Stimulated activated CD8-positive, alpha-beta memory T cell treated with anti-CD3 and anti-CD28 coated beads, Interleukin-4, amount 100 ng/mL, for 48 hours (primary cell): ENCODE measurements around the gene AMMECR1L.
"Not testable (repeated sequence)": the region's sequence is repeated elsewhere in the genome, so short reads cannot be mapped to it uniquely, and the experiment has no call there.

Source experiments
- DNase-seq: peaks from one replicate; pipeline ENCODE4 v3.0.0-alpha.2; 2020

The AMMECR1L gene

DNA sequence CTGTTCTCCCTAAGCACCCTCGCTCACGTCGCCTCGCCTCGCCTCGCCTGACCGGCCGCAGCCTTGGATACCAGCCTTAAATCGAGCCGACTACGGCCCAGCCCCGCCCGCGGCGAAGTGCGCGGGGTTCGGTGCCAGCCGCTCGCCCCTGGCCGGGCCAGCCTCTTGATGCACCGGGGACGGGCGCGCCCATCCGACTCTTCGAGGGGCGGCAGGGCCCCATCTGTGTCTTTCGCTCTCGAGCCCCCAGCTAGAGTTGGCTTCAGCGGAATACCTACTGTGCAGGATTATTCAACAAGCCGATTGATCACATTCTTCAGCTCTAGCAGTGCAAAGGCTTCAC, 808 bp upstream of the AMMECR1L start:
- not testable (repeated sequence) for DNase-seq

DNA sequence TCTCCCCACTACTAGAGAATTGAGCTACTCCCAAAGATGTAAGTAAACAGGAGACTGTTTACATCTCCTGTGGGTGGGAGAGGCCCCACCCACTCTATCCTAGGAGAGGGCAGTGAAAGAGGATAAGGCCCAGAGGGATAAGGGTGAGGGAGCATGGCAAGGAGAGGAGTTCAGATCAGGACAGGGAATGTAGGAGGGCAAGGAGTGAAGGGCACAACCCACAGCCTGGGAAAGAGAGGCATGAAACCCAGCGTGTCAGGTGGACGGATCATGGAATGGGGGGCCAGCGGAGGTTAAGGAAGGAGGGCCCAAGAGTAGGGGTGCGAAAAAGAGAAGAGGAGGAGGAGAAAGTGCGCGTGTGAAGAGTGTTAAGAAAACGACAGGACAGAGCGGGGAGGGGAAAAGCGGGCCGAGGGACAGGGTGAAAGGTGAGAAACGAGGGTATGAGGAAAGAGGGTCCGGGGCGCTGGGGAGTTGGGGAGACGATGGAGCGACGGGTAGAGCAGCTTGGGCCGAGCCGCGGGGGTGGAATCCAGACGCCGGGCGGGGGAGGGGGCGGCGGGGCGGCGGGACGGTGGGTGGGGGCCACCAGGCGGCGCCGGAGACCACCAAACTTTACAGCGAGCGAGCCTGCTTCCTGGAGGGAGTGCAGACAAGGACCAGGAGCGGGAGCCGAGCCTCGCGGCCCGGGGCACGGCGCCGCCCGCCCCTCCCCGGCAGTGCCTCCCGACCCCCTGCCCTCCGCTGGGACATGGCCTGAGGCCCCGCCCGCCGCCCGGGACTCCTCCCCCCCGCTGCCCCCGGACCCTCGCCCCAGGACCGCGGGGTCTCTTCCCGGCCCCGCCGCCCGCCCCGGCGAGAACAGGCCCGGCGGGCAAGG, 655 bp downstream of the AMMECR1L start:
- peak; percentile 56 for DNase-seq

DNA sequence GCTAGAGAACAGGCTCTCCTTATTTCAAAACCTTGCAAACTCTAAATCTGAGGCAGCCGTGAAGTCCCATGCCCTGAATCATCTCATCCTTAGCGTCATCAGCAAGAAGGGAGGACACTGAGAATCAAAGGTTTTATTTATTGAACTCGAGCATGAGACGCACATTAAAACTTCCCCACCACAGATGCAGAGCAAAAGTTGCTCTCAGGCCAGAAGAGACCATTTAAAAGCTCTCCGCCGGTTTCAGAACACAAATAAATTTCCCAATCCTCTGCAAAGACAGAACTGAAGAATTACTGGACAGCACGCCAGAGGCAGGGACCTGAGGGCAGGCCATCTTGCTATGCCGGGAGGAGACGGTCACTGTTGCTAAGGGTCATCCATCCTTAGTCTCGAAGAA, 1.3 kb downstream of the AMMECR1L start:
- DNase-seq, result no peak

DNA sequence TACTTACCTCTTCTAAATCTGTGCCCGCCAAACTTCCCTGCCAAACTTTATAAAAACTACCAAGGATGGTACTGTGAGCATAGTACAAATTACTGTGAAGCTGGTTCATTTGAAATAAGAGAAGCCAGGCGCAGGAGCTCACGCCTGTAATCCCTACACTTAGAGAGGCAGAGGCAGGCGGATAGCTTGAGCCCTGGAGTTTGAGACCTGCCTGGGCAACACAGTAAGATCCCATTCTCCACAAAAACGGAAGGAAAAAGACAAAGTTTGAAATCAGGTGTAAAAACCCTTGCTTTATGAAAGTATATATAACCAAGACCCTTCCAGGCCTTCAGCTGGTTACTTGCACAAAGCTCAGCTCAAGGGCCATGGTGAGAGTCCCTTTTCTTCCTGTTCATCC, 5.9 kb downstream of the AMMECR1L start:
- DNase-seq, result no peak

DNA sequence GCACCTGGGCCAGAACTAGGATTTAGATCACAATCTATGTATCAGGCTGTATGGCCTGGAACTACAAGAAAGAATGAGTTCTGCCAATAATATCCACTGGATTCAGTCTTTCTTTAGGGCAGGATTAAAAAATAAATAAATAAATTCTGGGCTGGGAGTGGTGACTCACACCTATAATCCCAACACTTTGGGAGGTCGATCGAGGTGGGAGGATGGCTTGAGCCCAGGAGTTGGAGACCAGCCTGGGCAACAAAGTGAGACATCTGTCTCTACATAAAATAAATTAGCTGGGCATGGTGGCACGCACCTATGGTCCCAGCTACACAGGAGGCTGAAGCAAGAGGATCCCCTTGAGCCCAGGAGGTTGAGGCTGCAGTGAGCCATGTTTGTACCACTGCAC, 8.1 kb downstream of the AMMECR1L start:
- DNase-seq, result no peak

DNA sequence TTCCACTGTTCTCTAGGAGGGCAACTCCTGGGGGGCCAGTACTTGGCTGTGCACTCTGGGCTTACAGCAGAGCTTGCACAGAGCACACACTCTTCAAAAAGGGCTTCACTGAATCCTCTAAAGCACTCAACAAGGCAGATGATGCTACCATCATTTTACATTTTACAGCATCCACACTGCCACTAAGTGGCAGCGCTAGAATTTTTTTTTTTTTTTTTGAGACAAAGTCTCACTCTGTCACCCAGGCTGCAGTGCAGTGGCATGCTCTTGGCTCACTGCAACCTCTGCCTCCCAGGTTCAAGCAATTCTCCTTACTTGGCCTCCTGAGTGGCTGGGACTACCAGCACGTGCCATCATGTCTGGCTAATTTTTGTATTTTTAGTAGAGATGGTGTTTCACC, 8.6 kb downstream of the AMMECR1L start:
- DNase-seq, result no peak

DNA sequence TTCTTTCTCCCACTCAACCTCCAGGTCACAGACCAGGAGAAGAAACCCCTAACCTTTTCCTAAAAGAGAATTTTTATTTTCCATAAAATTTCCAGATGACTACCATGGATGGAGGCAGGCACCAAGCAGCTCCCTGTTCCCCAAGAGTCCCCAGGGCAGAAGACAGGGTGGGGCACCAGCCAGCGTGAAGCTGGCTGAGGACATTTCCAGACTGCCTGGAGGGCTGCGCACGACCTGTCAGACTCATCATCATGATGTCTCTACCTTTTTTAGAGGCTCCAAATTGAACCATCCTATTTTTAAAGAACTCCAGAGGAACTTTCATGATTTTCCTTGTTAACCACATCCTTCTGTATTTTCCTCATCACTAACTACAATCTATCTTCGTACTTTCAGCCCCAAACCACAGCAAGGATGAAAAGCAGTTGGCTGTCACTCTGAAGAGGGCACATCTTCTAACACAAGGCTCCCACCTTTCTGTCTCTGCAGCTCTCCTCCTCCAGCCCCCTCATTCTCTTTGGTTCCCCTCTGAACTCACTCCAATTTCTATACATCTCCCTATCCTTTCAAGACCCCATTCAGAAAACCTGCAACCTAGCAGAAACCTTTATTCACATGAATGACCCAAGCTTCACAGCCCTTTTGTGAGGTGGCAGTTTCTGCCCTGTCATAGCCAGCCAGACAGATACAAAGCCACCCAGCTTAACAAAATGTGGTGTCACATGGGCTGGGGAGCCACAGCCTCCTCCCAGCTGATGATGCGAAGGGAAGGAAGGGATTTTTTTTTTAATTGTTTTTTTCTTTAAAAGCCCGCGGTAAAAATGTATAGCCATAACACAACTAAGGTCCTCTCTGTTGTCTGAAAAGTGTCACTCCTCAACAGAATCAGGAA, 11.1 kb downstream of the AMMECR1L start:
- no peak for DNase-seq

DNA sequence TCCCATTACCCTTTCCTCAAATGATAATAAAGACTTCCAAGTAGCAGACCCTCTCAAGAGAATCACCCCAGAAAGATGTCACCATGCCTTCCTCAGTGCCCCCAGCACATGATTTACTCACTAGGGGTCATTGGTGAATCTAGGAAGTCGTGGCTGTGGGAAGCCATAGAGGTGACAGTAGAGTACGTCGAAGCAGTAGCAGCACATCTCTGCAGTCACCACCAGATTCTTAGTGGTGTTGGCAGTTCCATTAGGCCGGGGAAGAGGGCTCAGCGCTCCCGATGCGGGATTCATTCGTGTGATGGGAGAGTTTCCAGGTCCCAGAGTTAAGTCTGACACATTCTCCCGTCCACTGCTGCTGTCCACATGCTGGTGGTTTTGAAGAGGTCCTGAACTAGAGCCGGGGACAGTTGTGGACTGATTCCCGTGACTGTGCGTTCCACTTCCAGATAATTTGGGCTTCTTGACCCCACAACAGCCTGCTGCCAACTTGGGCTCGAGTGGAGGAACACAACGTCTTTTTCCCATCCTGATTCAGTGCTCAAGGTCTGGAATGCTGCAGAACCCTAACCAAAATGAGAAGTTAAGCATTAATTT, 12.0 kb downstream of the AMMECR1L start:
- no peak for DNase-seq

DNA sequence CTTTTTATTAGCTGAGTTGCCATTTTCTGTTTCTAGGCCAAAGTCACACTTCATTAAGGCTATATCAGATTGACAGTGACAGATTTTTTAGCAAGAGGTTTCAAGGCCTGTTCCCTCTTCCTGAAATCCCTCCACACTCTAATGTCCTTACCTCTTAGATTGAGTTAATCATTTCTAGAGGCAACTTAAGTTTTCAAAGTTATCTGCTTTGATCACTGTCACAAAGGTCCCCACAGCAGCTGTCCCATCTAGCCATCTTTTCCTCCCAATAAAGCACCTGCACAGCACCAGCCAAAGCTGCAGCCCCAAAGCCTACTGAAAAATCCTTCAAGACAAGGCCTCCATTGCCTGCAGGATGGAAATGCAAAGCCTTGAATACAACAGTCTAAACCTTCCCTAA, 13.4 kb downstream of the AMMECR1L start:
- DNase-seq, result no peak

DNA sequence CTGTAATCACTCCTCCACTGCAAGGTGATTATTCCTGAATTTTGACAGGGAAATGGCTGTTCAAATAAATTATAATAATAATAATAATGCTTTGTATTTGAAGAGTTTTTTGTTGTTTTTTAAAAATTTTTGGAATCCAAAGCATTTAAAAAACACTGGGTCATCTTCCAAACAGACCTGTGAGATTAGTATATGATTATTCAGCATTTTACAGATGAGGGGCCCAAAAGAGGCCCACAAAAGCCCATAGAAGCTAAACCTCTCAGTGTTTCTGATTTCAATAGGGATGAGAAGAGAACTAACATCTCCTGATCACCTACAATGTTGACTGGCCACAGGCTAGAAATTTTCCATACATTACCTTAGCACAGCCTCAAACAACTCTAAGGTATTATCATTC, 19.8 kb downstream of the AMMECR1L start:
- DNase-seq, result no peak

DNA sequence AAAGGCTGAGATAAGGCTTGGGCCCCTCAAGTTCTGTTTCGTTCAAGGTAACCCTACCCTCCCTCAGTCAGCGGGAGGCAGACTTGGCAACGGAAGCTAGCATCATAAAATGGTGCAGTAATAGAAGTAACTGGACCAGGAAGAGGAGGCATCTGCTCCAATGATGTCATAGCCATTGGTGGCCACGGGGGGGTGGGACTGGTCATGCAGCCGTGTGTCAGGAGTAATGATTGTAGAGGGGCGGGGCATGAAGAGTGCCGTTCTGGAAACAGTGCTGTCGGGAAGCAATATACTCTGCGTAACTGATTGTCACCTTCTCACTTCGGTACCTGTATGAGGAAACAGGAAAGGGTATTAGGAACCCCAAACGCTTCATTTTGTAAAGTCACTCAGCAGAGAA, 20.9 kb downstream of the AMMECR1L start:
- DNase-seq, result no peak

DNA sequence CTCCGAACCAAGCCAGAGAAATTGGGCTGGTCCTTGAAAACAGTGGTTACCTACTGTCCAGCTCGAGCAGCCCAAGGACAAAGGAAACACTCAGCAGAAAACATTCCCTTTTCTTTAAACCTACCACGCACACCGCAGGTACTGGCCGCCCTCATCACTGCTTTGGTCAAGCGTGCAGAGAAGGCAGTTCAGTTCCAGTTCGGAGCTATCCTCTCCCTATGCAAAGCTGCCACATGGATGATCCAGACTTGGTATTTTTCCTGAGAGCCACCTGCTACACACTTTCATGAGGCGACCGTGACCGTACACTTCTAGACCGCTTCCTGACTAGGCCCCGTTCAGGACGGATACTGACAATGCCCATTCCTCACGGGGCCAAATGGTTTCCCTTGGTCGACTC, 23.5 kb downstream of the AMMECR1L start:
- no peak for DNase-seq

DNA sequence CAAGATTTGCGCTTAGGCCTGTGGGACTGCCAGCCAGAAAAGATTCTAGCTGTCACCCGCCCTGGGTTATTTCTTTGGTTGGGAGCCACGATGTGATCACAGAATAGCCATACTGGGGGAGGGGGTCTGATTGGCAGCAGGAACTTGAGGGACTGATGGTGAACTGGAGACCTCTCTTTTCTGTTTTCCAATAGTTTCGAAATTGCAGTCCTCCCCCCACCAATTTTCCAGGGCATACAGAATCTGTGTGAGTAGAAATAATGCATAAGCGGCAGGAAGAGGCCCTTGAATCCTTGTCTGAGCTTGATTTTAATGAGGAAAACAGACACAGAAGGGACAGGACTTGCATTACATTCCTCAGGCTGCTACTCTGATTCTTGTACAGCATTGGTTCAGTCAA, 25.6 kb downstream of the AMMECR1L start:
- no peak for DNase-seq

DNA sequence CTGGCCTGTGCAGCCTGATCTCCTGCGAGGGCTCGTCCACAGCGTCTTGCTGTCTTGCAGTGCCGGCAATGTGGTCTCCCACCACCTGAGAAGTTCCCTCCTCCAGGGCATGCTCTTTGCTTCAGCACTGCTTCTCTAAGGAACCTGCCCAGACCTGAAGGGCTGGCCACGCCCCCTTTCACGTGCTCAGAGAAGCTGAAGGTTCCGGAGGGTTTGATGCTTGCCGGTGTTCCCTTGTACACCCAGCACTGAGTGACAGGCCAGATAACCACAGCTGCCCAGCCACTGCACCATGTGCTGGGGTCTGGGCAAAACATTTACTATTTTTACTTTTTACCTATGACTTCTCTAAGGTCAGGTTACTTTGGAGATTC, 26.1 kb downstream of the AMMECR1L start:
- DNase-seq, result peak; percentile 69

DNA sequence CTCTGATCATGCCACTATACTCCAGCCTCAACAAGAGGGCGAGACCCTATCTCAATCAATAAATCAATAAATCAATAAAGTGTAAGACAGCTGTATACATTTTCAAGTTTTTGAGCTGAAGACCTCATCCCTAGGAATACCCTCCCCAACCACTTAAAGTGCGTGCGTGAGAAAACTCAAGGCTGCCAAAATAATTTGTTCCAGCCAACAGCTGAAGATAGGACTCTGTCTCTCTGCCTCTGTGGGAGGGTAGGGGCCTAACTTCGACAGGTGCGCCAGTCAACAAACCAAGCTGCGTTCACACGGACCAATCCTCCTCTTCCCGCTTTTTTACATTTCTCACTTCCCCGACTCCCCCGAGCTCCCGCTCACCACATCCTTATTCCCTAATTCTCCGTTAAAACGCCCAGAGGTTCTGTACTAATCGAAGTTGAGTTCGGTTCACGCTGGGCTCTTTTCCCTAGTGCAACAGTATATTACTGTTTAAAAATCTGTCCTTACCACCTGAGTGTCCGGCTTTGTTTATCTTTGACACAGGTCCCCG, 28.4 kb downstream of the AMMECR1L start:
- DNase-seq, result peak; percentile 43

DNA sequence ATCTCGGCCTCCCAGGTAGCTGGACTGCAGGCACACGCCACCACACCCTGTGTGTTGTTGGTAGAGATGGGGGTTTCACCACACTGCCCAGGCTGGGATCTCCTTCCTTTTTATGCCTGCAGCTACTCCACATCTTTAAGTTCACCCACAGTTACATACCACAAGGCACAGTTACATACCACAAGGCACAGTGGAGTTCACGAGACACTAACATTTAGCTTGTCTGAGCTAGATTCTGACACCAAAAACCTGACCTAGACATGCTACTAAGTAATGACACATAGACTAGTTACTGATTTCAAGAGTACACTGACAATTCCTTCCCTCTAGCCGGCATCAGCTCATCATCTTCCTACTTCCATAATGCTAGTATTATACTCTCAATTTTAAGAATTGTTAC, 32.1 kb downstream of the AMMECR1L start:
- no peak for DNase-seq

DNA sequence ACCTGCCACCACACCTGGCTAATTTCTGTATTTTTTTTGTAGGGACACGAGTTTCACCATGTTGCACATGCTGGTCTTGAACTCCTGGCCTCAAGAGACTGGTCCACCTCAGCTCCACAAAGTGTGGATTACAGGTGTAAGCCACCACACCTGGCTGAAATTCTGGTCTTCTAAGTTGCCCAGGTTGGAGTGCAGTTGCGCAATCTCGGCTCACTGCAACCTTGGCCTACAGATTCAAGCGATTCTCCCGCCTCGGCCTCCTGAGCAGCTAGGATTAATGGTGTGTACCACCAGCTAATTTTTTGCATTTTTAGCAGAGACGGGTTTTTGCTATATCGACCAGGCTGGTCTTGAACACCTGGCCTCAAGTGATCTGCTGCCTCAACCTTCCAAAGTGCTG, 33.4 kb downstream of the AMMECR1L start:
- DNase-seq, result no peak

DNA sequence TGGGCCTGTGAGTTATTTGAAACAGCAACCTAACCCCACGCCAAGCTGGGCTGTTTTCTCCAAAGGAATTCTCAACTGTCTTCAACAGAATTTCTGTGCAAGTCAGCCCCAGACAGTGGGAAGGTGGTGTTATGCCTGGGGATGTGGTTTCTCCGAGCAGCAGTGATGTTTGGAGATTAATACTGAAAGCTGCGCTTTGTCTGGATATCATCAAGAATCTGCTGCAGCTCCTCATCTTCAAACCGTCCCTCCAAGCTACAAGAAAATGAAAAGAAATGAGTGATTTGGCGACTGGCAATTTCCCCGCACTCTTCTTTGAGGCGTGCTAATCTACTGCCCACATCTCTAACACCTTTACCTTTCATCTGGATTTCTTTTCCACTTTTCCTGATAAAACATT, 37.8 kb downstream of the AMMECR1L start:
- DNase-seq, result no peak

DNA sequence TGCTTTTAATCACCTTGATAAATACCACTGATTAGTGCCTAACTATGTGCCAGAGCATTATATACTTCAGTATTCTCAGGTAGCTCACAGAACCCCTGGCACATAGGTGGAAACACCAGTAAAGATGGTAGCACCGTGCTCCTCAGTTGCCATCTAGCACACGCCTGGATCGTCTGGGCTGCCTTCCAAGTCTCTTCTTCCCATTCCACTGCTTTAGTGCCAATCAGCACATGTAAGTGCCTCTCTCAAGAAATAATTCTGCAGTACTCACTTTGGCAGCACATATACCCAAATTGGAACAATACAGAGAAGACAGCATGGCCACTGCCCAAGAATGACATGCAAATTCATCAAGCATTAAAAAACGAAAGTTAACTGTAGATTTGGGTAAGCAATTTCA, 40.8 kb downstream of the AMMECR1L start:
- no peak for DNase-seq

DNA sequence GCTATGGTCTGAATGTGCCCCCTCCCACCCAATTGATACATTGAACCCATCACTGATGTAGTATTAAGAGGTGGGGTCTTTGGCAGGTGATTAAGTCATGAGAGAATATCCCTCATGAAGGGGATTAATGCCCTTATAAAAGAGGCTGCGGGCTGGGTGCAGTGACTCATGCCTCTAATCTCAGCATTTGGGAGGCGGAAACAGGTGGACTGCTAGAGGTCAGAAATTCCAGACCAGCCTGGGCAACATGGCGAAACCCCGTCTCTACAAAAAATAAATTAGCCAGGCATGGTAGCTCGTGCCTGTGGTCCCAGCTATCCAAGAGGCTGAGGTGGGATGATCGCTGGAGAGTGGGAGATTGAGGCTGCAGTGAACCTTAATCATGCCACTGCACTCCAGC, 42.1 kb downstream of the AMMECR1L start:
- no peak for DNase-seq

DNA sequence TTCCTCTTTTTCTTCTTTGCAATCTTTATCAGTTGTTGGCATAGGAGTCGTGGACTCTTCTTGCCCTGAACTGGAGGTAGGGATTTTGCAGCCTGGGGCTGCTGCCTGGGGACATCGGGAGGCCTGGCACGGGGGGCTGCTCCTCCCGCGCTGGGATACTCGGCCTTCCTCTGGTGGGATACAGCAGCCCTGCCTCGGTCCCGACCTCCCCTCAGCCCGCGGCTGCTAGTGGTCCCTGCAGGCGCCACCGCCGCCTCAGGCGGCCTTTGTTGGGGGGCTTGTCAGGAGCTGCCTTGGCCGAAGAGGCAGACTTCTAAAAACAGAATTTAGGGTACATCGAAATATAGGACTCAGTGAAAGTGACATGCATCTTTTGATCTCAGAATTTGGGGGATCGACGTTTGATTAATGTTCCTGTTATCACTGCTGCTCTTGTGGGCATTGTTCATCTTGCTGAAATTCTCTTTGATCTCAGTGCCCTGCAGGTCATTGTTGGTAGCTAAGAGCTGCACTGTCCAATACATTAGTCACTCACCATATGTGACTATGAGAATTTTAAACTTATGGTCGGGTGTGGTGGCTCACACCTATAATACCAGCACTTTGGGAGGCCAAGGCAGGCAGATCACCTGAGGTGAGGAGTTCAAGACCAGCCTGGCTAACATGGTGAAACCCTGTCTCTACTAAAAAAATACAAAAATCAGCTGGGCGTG, 44.1 kb downstream of the AMMECR1L start:
- no peak for DNase-seq

DNA sequence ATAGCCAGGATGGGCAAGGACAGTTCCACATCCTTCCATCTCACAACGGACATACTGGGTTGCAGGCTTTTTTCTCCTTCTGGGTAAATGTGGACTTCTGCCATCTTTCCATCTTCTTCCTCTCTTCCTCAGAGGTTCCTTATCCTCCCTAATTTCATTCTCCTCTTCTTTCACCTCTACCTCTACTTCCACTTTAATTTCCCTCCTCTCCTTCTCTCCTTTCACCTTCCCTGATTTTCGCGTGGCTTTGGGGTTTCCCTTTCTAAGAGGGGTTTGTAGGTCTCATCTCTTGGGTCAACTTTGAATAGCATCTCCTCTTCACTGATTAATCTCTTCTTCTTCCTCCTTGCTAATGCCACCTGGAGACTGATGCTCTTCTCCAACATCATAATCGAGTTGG, 44.9 kb downstream of the AMMECR1L start:
- no peak for DNase-seq

DNA sequence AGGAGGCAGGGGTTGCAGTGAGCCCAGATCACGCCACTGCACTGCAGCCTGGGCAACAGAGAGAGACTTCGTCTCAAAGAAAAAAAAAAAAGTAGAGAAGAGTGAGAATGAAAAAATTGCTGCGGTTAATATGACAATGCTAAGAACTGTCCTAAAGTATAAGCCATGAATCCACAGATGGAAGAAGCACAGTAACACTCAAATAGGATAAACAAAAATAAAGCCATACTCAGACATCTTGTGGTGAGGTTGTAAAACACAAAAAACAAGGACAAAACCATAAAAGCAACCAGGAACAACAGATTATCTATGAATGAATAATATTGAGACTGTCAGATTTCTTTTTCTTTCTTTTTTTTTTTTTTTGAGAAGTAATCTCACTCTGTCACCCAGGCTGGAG, 50.8 kb downstream of the AMMECR1L start:
- no peak for DNase-seq
